LNCAP (cell line): ENCODE measurements around the gene CDV3.

ENCODE experiments used
- TF ChIP-seq, protein P1 (sequence below): fragments of 450-650 bp; IDR thresholded peaks from 2 replicates; pipeline ENCODE4 v1.5.1; 2017; ENCODE audit warnings: mild to moderate bottlenecking

Gene CDV3

DNA sequence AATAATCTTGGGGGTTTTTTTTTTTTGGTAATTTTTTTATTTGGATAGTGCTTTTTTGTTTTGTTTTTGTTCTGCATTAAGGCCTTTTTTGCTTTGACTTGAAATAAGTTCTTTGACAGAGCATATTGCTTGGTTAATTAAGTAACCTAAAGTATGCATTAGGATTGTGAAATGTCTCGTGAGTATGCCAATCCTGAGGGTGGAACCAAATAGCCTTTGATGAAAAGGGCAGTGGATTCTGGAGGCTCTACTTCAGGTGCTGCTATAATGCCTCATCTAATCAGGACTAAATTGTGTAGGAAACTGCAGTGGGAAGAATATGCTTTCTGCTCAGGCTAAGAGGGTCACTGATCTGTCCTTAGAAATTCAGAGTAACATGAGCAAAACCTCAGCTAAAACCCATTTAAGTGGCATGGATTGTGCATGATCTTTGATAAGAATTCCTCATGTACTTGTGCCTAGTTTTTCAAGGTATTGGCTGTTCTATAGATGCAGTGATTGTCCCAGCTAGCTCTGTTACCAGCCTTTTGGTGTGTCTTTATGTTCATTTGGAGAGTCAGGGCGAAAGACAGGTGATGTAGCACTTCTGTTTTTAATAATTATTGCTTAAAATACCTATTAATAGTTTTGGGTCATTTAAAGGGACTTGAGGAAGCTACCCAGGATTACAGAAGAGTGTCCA, 15.4 kb downstream of the CDV3 start:
- TF ChIP-seq, protein P1, sequence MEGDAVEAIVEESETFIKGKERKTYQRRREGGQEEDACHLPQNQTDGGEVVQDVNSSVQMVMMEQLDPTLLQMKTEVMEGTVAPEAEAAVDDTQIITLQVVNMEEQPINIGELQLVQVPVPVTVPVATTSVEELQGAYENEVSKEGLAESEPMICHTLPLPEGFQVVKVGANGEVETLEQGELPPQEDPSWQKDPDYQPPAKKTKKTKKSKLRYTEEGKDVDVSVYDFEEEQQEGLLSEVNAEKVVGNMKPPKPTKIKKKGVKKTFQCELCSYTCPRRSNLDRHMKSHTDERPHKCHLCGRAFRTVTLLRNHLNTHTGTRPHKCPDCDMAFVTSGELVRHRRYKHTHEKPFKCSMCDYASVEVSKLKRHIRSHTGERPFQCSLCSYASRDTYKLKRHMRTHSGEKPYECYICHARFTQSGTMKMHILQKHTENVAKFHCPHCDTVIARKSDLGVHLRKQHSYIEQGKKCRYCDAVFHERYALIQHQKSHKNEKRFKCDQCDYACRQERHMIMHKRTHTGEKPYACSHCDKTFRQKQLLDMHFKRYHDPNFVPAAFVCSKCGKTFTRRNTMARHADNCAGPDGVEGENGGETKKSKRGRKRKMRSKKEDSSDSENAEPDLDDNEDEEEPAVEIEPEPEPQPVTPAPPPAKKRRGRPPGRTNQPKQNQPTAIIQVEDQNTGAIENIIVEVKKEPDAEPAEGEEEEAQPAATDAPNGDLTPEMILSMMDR, result no peak

GRCh38 chr3:133589503-133589902, 16.0 kb downstream of the CDV3 start:
- TF ChIP-seq, protein P1, result no peak

DNA sequence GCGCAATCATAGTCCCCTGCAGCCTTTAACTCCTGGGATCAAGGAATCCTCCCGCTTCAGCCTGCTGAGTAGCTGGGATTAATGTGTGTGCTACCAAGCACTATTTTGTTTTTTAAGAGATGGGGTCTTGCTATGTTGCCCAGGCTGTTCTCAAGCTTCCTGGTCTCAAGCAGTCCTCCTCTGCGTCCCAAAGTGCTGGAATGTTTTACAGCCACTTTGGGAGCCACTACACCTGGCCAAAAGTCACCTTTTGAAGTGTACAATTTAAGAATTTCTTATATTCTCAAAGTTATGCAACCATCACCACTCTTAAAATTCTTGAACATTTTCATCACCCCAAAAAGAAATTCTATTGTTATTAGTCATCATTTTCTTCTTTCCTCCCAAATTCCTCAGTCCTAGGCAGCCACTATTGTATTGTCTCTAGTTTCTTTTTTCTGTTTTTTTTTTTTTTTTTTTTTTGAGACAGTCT, 17.8 kb downstream of the CDV3 start:
- TF ChIP-seq, protein P1, result no peak

DNA sequence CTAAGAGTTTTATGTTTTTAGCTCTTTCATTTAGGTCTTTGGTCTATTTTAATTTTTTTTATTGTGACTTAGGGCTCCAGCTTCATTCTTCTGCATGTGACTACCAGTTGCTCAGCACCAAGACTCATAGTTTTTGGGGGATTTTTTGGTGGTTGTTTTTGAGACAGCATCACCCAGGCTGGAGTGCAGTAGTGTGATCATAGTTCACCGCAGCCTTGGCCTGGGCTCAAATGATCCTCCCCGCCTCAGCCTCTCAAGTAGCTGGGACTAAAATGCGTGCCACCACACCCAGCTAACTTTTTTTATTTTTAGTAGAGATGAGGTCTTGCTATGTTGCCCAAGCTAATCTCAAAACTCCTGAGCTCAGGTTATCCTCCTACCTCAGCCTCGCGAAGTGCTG, 19.4 kb downstream of the CDV3 start:
- TF ChIP-seq, protein P1, result no peak

- TF ChIP-seq, protein P1, result no peak
Observed at GRCh38 chr3:133593243-133593642, 19.8 kb downstream of the CDV3 start.

DNA sequence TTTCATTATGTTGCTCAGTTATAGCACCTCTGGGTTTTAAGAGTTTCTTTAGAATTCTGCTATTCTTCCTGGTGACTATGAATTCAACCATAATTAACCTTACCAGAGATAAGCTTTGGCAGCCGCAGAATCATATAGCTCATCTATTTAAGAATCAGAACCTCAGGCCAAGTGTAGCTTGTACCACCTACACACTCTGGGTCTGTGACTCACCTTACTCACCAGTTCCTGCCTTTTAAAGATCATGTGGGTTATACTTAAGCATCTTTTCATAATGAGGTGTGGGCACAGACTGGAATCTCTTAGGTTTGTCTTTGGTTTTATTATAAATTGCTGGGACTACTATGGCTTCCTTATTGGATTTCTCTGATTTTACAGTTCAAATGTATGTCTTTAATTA, 21.9 kb downstream of the CDV3 start:
- TF ChIP-seq, protein P1, result no peak

DNA sequence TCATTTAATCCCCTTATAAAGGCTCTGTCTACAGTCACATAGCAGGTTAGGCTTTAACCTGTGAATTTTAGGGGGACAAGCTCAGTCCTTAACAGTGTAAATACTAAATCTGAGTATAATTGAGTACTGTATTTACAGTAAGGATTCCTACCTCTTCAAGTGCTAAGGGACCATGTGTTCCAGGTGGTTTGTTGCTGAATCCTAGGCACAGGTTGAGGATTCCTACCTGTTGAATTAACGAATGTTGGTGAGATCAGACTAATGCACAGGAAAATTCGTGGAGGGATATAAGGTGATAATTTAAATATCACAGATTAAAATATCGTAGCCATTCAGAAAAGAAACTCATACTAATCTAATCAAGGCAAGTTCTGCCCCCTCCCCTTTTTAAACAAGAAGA, 24.9 kb downstream of the CDV3 start:
- TF ChIP-seq, protein P1, result no peak

DNA sequence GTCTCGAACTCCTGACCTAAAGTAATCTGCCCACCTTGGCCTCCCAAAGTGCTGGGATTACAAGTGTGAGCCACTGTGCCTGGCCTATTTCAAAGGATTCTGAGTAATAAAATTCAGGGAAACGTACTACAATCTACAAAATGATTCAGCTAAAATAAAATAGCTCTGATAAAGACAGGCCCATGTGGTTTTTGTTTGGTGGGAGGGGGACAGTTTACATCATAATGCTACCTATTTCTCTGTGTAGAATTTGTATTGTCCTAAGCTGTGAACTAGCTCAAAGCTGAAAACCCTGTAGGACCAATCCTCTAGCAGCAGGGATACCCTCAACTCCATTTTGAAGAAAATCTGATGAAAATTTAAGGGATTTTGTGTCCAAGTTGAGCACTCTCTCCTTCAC, 25.8 kb downstream of the CDV3 start:
- TF ChIP-seq, protein P1, result no peak
